Peyer's patch (tissue), 4 donors: ENCODE measurements around the gene KRT1.

ENCODE experiments used
- POLR2A ChIP-seq, 2 donors: fragments of 450-650 bp; IDR thresholded peaks; one replicate each; pipeline ENCODE4 v1.5.1; 2017; ENCODE audit warnings: antibody characterized with exemption in 2 of 2, mild to moderate bottlenecking in 2 of 2, moderate library complexity in 2 of 2
- TF ChIP-seq, protein P1 (sequence below), 6 experiments: fragments of 450-650 bp in 4 of 6; fragments of 200-600 bp in 2 of 6; sonication (generic) in 1 of 6; IDR thresholded peaks; one replicate each; pipeline ENCODE4 v1.5.1; 2017 to 2019; ENCODE audit warnings: antibody characterized with exemption in 6 of 6, mild to moderate bottlenecking in 3 of 6, moderate library complexity in 1 of 6

- TF ChIP-seq, protein P1, sequence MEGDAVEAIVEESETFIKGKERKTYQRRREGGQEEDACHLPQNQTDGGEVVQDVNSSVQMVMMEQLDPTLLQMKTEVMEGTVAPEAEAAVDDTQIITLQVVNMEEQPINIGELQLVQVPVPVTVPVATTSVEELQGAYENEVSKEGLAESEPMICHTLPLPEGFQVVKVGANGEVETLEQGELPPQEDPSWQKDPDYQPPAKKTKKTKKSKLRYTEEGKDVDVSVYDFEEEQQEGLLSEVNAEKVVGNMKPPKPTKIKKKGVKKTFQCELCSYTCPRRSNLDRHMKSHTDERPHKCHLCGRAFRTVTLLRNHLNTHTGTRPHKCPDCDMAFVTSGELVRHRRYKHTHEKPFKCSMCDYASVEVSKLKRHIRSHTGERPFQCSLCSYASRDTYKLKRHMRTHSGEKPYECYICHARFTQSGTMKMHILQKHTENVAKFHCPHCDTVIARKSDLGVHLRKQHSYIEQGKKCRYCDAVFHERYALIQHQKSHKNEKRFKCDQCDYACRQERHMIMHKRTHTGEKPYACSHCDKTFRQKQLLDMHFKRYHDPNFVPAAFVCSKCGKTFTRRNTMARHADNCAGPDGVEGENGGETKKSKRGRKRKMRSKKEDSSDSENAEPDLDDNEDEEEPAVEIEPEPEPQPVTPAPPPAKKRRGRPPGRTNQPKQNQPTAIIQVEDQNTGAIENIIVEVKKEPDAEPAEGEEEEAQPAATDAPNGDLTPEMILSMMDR (IDR thresholded peaks at IDR 0.05) = no peak
- no peak for TF ChIP-seq POLR2A (IDR thresholded peaks at IDR 0.05)
Measured at GRCh38 chr12:52701281-52701680, 21.1 kb upstream of the KRT1 start.
